ENCODE results near the gene CXCL16.

CXCL16 gene, protein sequence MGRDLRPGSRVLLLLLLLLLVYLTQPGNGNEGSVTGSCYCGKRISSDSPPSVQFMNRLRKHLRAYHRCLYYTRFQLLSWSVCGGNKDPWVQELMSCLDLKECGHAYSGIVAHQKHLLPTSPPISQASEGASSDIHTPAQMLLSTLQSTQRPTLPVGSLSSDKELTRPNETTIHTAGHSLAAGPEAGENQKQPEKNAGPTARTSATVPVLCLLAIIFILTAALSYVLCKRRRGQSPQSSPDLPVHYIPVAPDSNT

DNA sequence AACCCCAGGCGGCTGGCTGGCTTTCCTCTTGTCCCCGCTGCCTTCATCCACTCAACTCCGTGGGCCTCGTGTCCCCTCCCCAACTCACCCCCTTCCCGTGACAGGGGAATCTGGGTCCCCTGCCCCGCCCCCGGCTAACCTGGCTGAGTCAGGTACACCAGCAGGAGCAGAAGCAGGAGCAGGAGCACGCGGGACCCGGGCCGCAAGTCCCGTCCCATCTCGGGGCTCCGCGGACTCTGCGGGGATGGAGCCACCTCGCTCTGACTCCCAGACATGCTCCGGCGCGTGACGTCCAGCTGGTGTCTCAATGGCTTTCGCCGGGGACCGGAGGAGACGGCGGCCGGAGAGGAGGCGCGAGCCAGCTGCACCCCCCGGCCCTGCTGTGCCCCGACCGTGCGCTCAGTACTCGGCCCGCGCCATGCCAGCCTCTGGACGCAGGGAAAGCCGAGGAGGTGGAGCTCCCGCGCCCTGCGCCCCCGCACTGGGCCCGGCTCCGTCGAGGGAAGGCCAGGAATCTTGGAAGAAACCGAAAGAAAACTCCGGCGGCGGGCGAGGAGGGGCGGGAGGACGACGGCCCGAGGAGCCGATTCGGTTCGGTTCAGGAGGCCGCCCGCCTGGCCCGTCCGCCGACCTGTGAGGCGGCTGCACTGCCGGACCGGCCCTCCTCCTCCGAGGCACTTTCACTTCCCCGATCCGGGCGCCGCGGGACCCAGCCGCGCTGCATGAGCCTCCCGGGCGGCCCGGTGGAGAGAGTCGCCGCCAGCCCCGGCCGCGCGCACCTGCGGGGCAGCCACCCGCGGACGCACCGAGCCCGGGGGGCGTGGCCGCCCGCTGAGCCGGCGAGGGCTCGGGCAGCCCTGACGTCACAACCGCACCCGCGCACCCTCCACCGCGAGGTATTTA is at the start of gene CXCL16, which contains the start of gene ZMYND15:
Gene CXCL16, minus strand, starts transcription at position 807 of the 903 bp plus-strand sequence. Its CDS starts 589 bp downstream, at position 218.
Gene ZMYND15, plus strand, starts transcription at position 712 of the 903 bp plus-strand sequence. CDS start 716 bp downstream, outside the sequence.
- peak; percentile 42 for DNase-seq (ENCODE audit: low read depth)

DNA sequence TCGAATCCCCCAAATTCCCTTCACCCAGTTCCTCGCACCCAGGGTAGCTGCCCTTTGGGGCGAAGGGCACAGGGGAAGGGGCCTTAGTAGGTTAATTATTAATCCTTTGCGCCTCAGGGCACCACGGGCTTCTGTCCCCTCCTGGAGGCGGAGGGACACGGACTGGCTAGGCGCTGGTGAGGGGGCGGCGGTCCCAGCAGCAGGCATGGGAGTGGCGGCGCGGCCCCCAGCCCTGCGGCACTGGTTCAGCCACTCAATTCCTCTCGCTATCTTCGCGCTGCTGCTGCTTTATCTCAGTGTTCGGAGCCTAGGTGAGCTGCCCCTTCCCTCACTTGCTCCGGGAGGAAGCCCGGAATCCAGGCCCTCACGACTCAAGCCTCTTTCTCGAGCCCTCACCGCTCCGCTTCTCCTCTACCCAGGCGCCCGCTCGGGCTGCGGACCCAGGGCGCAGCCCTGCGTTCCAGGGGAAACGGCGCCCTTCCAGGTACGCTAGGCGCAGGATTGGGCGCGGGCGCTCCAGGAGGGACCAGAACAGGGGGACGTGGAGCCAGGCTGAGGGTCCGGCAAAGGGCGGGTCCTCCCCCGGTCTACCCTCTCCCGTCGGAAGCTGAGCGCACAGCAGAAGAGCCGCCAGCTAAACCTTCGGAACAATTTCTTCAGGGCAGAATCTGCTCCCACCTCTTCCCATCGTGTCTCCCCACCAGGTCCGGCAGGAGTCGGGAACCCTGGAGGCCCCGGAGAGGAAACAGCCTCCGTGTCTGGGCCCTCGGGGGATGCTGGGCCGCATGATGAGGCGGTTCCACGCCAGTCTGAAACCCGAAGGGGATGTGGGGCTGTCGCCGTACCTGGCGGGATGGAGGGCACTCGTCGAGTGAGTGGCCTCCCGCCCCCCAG is 49.3 kb upstream of the CXCL16 start, which contains the start of gene GLTPD2:
Gene GLTPD2, plus strand, starts transcription at position 158 of the 894 bp plus-strand sequence. Its CDS starts 48 bp downstream, at position 206.
- DNase-seq (ENCODE audit: low read depth): no peak

DNA sequence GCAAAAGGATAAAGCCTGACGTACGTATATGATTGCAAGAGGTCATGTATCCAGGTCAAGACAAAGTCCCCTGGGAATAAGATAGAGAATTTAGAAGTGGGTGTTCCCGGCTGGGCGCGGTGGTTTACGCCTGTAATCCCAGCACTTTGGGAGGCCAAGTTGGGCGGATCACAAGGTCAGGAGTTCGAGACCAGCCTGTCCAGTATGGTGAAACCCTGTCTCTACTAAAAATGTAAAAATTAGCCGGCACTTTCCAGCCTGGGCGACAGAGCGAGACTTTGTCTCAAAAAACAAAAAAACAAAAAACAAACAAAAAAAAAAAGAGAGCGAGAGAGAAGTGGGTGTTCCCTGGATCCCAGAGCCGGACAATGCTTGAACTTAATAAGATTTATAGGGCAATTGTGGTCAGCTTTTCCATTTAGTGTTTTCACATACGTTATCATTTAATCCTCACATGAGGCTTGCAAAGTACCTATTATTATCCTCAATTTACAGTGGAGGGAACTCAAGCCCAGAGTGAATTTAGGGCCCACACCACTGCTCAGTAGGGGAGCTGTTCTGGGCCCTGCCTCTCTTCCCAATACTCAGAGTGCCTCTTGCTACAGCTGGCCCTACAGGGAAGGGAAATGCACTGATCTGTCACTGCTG is 48.6 kb upstream of the CXCL16 start:
- DNase-seq (ENCODE audit: low read depth): no peak

DNA sequence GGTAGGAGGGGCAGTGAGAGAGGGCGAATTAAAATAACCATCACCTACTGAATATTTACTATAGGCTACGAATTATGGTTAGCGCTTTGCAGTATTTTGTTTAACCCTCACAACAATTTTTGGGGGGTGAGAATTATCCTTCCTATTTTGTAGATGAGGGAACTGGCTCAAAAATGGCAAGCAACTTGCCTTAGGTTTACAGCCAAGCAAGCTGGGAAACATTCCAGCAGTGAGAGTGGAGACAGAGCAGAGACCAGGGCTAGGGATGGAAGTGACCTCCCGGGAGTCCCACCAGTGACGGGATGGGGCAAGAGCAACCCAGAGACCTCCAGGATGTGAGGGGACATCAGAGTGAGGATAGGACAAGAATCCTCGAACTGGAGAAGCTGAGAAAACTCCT is 46.8 kb upstream of the CXCL16 start:
- no peak for DNase-seq (ENCODE audit: low read depth)

DNA sequence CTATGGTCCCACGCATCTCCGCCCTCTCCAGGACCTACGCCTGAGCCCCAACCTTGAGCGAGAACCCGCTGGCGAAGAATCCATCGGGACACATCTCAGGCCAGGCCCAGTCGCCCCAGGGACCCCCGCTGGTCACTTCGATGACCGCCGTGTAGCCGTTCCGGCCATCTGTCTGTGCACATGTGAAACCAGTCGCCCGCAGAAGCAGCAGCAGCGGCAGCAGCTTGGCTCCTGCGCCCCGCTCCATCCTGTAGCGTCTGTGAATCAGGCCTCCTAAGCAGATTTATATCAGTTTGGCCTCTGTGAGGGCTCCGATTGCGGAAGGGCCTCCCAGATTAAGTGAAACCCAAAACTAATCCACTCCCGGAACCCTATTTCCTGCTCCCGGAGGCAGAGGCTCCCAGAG is 46.4 kb upstream of the CXCL16 start, which contains the start of gene VMO1:
Gene VMO1, minus strand, starts transcription at position 259 of the 406 bp plus-strand sequence. Its CDS starts 12 bp downstream, at position 247.
- DNase-seq (ENCODE audit: low read depth): no peak

DNA sequence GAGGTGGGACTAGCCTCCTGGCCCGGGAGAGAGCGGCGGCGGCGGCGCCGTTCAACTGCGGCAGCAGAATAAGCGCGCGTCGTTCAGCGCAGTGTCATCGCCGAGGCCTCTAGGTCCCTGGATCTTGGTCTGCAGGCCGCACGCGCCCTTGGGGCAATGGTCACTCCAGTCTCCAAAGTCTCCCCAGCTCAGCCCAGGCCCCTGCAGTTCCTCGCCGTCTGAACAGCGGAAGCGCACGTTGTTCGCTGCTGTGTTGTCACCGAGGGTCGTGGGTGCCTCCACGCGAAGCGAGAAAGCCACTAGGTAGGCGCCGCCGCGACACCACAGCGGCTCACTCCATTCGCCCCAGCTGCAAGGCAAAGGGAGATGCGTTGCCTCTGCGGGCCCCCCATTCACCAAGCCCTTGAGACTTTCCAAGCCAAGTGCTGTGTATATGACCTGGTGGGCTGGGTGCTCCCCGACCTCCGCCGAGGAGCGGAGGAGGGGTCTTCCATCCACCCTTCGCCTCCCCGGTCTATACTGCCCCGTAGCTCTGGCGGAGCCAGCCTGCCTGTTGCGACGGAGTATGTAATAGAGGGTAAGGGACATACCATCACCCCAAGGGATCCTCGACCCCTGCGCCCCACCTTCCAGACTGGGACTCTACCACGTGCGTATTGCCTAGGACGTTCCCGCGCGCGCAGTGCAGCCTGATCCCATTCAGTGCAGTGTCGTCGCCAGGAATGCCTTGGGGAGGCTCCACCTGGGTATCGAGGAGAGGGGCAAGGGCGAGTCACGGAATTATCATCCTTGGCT is 45.8 kb upstream of the CXCL16 start:
- no peak for DNase-seq (ENCODE audit: low read depth)

DNA sequence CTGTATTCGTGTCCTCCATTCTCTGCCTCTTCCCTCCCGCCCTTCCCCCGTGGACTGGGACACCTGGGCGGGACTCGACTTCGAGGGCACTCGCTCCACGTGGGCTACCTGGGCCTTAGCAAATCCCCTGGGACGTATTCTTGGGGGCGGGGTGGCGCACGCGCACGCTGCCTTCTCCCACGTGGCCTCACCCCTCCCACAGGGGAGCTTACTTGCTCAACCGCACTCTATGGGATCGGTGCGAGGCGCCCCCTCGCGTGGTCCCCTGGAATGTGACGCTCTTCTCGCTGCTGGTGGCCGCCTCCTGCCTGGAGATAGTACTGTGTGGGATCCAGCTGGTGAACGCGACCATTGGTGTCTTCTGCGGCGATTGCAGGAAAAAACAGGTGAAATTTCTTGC is 42.9 kb upstream of the CXCL16 start:
- DNase-seq (ENCODE audit: low read depth): no peak

DNA sequence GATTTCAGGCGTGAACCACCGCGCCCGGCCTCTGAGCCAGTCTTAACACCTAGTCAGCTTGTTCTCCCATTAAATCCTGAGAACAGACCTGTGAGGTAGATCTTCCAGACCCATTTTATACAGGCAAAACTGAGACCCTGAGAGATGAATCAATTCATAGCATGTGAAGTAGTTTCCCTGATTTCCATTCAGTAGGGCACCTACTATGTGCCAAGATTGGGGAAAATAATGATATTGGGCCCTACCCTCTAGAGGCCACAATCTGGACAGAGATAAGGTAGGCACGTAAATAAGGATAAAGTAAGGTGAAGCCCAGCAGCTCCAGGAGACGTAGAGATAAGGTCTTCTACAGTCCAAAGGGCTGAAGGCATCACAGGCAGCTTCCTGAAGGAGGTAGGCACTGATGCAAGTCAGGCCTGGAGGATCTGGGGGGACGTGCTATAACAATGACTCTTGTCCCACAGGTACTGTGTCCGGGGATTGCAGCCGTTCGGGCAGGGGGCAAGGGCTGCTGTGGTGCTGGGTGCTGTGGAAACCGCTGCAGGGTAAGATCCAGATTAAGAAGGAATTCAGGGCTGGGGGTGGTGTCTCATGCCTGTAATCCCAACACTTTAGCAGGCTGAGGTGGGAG is 40.7 kb upstream of the CXCL16 start:
- no peak for DNase-seq (ENCODE audit: low read depth)

DNA sequence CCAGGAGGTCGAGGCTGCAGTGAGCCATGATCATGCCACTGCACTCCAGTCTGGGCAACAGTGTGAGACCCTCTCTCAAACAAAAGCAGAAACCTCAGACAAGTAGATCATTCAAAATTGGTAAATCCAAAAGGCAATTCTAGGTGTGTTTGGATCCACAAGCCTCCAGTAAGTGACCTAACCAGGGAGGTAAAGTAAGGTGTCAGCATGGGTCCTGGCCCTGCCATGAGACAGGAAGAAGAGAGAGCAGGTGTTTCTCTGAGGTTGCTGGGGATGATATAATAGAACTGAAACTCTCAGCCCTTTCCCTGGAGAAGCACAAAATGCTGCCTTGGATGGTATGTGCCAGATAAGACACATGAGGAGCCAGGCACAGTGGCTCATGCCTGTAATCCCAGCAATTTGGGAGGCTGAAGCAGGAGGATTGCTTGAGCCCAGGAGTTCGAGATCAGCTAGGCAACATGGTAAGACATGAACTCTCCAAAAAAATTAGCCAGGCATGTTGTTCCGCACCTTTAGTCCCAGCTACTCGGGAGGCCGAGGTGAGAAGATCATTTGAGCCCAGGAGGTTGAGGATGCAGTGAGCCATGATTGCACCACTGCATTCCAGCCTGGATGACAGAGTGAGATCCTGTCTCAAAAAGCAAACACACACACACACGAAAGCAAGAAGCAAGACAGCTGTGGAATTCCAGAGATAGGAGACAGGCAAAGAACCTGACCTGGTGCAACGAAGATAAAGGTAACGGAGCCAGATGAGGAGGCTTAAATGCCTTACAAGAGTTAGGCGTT is 38.4 kb upstream of the CXCL16 start:
- no peak for DNase-seq (ENCODE audit: low read depth)

DNA sequence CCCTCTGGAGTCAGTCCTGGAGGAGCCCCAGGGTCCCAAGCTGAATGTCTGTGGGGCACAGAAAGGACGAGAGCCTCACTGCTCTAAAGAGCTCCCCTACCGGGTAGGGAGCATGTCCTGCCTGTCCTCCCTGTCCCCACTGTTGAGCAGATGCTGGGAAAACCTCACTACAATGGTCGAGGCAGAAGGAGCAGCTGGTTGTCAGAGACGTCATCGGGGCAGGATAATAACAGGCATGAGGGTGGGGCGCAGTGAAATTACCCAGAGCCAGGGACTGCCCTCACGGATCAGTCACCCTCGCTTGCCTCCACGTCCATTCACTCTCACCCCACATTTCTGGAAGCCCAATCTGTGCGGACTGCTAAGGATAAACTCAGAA is 32.5 kb upstream of the CXCL16 start:
- DNase-seq (ENCODE audit: low read depth): no peak

DNA sequence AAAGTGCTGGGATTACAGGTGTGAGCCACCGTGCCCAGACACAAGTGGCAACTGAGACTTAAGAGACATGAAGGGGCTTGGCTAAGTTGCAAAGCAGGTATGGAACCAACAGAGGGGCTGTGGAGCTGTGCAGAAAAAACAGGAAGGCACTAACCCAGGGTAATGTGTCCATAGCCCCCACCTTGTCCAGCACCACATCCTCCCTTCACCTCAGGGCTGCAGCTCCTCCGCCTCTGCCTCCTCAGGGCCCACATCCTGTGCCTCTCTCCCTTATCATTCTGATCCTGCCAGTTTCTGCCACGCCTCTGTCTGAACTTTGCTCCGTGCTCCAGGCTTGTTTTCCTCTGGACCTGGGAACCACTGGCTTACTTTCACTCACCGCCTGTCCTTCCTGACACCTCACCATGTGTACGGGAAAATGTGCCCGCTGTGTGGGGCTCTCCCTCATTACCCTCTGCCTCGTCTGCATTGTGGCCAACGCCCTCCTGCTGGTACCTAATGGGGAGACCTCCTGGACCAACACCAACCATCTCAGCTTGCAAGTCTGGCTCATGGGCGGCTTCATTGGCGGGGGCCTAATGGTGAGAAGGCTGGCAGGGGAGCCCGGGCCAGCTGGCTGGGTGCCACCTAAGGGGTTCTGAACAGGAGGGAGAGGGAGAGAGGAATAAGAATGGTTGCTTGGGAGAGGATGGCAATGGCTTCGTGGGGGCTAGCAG is 31.9 kb upstream of the CXCL16 start, which contains the start of gene TM4SF5:
Gene TM4SF5, plus strand, starts transcription at position 368 of the 716 bp plus-strand sequence. Its CDS starts 37 bp downstream, at position 405.
- no peak for DNase-seq (ENCODE audit: low read depth)

DNA sequence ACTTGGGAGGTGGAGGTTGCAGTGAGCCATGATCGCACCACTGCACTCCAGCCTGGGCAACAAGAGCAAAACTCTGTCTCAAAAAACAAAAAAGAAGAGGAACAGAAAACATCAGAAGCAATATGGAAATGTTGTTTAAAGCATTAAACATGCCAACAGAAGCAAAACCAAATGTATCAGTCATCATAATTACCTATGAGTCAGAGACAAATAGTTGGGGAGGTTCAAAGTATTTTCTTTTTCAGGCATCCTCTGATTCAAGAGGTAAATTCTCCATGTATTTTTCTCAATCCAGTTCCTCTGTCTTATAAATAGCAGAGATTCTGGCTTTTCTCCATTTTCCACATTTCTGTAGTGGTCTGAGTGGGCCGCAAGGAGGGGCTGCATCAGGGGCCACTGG is 29.9 kb upstream of the CXCL16 start:
- no peak for DNase-seq (ENCODE audit: low read depth)

DNA sequence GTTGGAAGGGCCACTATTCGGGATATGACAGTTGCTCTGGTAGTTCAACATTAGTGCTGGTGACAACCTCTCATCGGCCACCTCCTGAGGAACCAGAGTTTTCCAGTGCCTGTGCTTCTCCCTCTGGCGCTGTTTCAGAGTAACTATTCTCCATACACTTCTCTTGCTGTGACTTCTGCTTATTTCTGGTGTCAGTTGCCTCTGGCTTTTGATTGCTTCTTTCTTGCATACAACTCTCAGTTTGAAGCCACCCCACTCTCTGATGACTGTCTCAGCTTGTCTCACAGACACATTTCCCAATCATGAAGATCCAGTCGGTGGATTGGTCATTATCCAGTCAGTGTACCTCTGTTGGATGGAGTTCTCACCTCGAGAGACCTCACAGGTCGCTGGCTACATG is 28.6 kb upstream of the CXCL16 start:
- no peak for DNase-seq (ENCODE audit: low read depth)

DNA sequence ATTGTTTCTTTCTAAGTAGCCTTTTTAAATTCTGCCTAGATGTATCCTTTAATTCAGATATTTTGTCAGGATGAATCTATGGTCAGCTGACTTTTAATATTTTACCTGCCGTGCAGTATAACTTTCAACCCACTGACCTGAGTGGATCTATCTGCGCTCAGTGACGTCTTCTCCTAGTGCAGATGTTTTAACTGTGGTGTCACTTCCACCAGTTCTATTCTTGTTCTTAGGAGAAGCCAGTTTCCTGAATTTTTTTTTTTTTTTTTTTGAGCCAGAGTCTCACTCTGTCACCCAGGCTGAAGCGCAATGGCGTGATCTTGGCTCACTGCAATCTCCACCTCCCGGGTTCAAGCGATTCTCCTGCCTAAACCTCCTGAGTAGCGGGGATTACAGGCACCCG is 27.0 kb upstream of the CXCL16 start:
- DNase-seq (ENCODE audit: low read depth): no peak

DNA sequence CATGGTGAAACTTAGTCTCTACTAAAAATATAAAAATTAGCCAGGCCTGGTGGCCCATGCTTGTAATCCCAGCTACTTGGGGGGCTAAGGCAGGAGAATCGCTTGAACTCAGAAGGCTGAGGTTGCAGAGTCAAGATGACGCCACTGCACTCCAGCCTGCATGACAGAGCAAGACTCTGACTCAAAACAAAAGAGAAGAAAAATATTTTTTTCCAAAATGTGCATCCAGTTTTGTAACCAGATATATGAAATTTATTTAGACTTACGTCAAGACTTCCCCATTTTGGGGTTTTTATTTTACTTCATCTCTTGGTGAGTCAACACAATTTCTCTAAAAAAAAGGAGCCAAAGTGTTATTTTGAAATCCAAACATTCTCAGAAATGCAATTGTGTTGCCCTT is 26.5 kb upstream of the CXCL16 start:
- DNase-seq (ENCODE audit: low read depth): no peak

DNA sequence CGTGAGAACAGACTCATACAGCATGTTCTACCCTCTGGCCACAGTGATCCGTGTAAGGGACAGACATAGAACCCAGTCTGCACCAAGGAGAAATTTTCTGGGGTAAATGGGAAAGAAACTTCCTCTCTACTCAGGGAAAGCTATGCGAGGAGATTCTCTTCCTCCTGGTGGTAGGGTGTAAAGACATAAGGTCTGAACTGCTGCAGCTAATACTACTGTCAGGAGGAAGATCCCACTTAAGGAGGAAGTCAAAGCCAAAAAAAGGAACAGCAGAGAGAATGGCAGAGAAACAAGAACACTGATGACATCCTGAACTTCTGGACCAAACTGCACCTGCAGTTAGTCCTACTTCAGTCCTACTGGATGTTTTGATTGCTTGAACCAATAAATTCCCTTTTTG is 24.9 kb upstream of the CXCL16 start:
- DNase-seq (ENCODE audit: low read depth): no peak

DNA sequence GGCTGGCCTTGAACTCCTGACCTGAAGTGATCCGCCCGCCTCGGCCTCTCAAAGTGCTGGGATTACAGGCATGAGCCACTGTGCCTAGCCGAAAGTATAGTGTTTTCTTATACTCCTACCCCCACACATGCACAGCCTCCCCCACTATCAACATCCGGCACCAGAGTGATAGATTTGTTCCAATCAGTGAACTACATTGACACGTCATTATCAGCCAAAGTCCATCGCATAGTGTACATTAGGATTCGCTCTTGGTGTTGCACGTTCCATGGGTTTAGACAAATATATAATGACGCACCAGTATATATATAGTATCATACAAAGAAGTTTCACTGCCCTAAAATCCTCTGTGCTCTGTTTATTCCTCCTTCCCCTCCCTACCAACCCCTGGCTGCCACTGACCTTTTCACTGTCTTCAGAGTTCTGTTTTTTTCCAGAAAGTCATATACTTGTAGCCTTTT is 20.1 kb upstream of the CXCL16 start:
- no peak for DNase-seq (ENCODE audit: low read depth)

DNA sequence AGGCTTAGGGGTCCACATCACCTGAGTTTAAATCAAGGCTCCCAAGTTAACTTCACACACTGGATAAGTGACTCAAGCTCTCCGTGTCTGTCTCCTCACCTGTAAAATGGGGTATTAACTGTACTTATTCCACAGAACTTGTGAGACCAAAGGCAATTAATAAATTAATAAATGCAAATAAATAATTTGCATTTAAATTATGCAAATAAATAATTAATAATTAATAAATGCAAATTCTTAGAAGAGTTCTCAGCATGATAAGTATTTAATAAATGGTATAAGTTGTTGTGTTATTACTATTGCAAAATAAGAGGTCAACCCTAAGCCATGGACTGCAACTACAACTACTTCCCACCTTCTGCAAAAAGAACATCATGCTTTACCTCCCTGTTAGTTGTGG is 13.7 kb upstream of the CXCL16 start:
- no peak for DNase-seq (ENCODE audit: low read depth)

Measured in activated T-helper 1 cell treated with Interleukin-2 at 50 U/mL for 16 hours (primary cell).